ENCODE measurements around the gene CAVIN2. TPM values are rescaled to one million over a fixed set of nuclear protein-coding genes. Genes with fewer than 3 reads are reported as not detected.

The CAVIN2 gene
- polyA plus RNA-seq, 1 donor (not counting 4 experiments of a cell fraction or from before 2014, with no cell fraction given): 10.2 TPM

- DNase-seq (ENCODE audit: low read depth, low spot score) (no peak), FAIRE-seq (no peak)
- no peak overlapping the region for H2AFZ ChIP-seq (ENCODE audit: control insufficient read depth, low read length)
- no peaks in the 10 kb centered on the region for H3K9me1 ChIP-seq (ENCODE audit: control insufficient read depth, extremely low read depth, insufficient read depth, low read length)
- TF ChIP-seq CTCF (optimal IDR thresholded peaks at IDR 0.05 in 1 of 3, IDR thresholded peaks at IDR 0.05 in 1 of 3, conservative IDR thresholded peaks at IDR 0.05 in 1 of 3; ENCODE audit: extremely low read depth in 1 of 3, insufficient read depth in 2 of 3, low read length in 3 of 3) (no peak), EZH2 (IDR thresholded peaks at IDR 0.05; ENCODE audit: low read length) (no peak)
- H3K27me3 ChIP-seq (ENCODE audit: control insufficient read depth, extremely low read depth, insufficient read depth, low read length): no peaks in the 10 kb centered on the region
- H3K79me2 ChIP-seq (ENCODE audit: control insufficient read depth, insufficient read depth, low read length): no peaks in the 10 kb centered on the region
- no peaks in the 10 kb centered on the region for H3K36me3 ChIP-seq (ENCODE audit: control insufficient read depth in 2 of 2, extremely low read depth in 1 of 2, insufficient read depth in 2 of 2, low read length in 2 of 2)
- no peak overlapping the region for H3K4me3 ChIP-seq (ENCODE audit: control insufficient read depth in 2 of 3, extremely low read depth in 1 of 3, insufficient read depth in 2 of 3, low read depth in 1 of 3, low read length in 3 of 3)
- no peaks in the 10 kb centered on the region for H3K4me1 ChIP-seq (ENCODE audit: control insufficient read depth, extremely low read depth, insufficient read depth, low read length)
- H3K9ac ChIP-seq (ENCODE audit: control insufficient read depth, extremely low read depth, insufficient read depth, low read length): no peak overlapping the region
- no peak overlapping the region for H3K4me2 ChIP-seq (ENCODE audit: control insufficient read depth, extremely low read depth, insufficient read depth, low read depth, low read length)
- no peaks in the 10 kb centered on the region for H3K9me3 ChIP-seq (ENCODE audit: control insufficient read depth, low read depth, low read length)
- H4K20me1 ChIP-seq (ENCODE audit: control insufficient read depth, extremely low read depth, insufficient read depth, low read length): no peaks in the 10 kb centered on the region
- H3K27ac ChIP-seq (ENCODE audit: control insufficient read depth, insufficient read depth, low read length): no peak overlapping the region
- dilution Hi-C loops (cut with MboI; ENCODE audit: extremely low pct_ligation_motif_present, low sequenced_read_pairs): no loop called here
Observed at GRCh38 chr2:191885650-191886049, 38.8 kb upstream of the CAVIN2 start.

GRCh38 chr2:191885098-191885497, 38.2 kb upstream of the CAVIN2 start:
- Histone ChIP-seq H3K27me3 (ENCODE audit: control insufficient read depth, extremely low read depth, insufficient read depth, low read length) (no peaks in the 10 kb centered on the region), H3K4me3 (ENCODE audit: control insufficient read depth in 2 of 3, extremely low read depth in 1 of 3, insufficient read depth in 2 of 3, low read depth in 1 of 3, low read length in 3 of 3) (no peak overlapping the region), H2AFZ (ENCODE audit: control insufficient read depth, low read length) (no peak overlapping the region), H3K9me3 (ENCODE audit: control insufficient read depth, low read depth, low read length) (no peaks in the 10 kb centered on the region), H3K4me1 (ENCODE audit: control insufficient read depth, extremely low read depth, insufficient read depth, low read length) (no peaks in the 10 kb centered on the region), H3K27ac (ENCODE audit: control insufficient read depth, insufficient read depth, low read length) (no peak overlapping the region), H3K9me1 (ENCODE audit: control insufficient read depth, extremely low read depth, insufficient read depth, low read length) (no peaks in the 10 kb centered on the region), H3K4me2 (ENCODE audit: control insufficient read depth, extremely low read depth, insufficient read depth, low read depth, low read length) (no peak overlapping the region), H4K20me1 (ENCODE audit: control insufficient read depth, extremely low read depth, insufficient read depth, low read length) (no peaks in the 10 kb centered on the region), H3K36me3 (ENCODE audit: control insufficient read depth in 2 of 2, extremely low read depth in 1 of 2, insufficient read depth in 2 of 2, low read length in 2 of 2) (no peaks in the 10 kb centered on the region), H3K79me2 (ENCODE audit: control insufficient read depth, insufficient read depth, low read length) (no peaks in the 10 kb centered on the region), H3K9ac (ENCODE audit: control insufficient read depth, extremely low read depth, insufficient read depth, low read length) (no peak overlapping the region)
- no peak for DNase-seq (ENCODE audit: low read depth, low spot score)
- no peak for FAIRE-seq
- dilution Hi-C loops (cut with MboI; ENCODE audit: extremely low pct_ligation_motif_present, low sequenced_read_pairs): no loop called here
- TF ChIP-seq CTCF (optimal IDR thresholded peaks at IDR 0.05 in 1 of 3, IDR thresholded peaks at IDR 0.05 in 1 of 3, conservative IDR thresholded peaks at IDR 0.05 in 1 of 3; ENCODE audit: extremely low read depth in 1 of 3, insufficient read depth in 2 of 3, low read length in 3 of 3) (no peak), EZH2 (IDR thresholded peaks at IDR 0.05; ENCODE audit: low read length) (no peak)

All from keratinocyte (primary cell).